G401.6 (cell line): ENCODE measurements around the gene FPR3.
"Not testable (repeated sequence)": the region's sequence is repeated elsewhere in the genome, so short reads cannot be mapped to it uniquely, and the experiment has no call there.

Experiments
- FAIRE-seq: peaks from 2 replicates; lab custom pipeline; 2012; peaks lifted over from hg19 to GRCh38; lab: Jason Lieb, UNC

Gene FPR3

GRCh38 chr19:51784109-51784785 is 10.7 kb upstream of the FPR3 start:
- no peak for FAIRE-seq

GRCh38 chr19:51784922-51785690 is 9.9 kb upstream of the FPR3 start:
- no peak for FAIRE-seq

- no peak for FAIRE-seq
Observed at GRCh38 chr19:51786646-51787494, 8.1 kb upstream of the FPR3 start.

GRCh38 chr19:51788029-51788428 is 6.9 kb upstream of the FPR3 start:
- no peak for FAIRE-seq

GRCh38 chr19:51789061-51789795 is 5.7 kb upstream of the FPR3 start:
- no peak for FAIRE-seq

- no peak for FAIRE-seq
Observed at GRCh38 chr19:51792932-51793331, 2.0 kb upstream of the FPR3 start.

GRCh38 chr19:51793994-51794393 is 963 bp upstream of the FPR3 start:
- no peak for FAIRE-seq

- FAIRE-seq, result no peak
Observed at GRCh38 chr19:51796195-51796679, 1.3 kb downstream of the FPR3 start.

- FAIRE-seq, result no peak
Observed at GRCh38 chr19:51797480-51797879, 2.5 kb downstream of the FPR3 start.

- FAIRE-seq, result no peak
Observed at GRCh38 chr19:51798062-51798461, 3.1 kb downstream of the FPR3 start.

GRCh38 chr19:51799034-51799773 is 4.2 kb downstream of the FPR3 start:
- FAIRE-seq, result no peak

- no peak for FAIRE-seq
Observed at GRCh38 chr19:51799774-51800472, 5.0 kb downstream of the FPR3 start.

GRCh38 chr19:51800473-51801244 is 5.7 kb downstream of the FPR3 start:
- no peak for FAIRE-seq

GRCh38 chr19:51802775-51803174 is 7.8 kb downstream of the FPR3 start:
- no peak for FAIRE-seq

GRCh38 chr19:51803519-51803918 is 8.6 kb downstream of the FPR3 start:
- FAIRE-seq, result no peak

- FAIRE-seq, result no peak
Observed at GRCh38 chr19:51803967-51804366, 9.0 kb downstream of the FPR3 start.

- not testable (repeated sequence) for FAIRE-seq
Observed at GRCh38 chr19:51804789-51805188, 9.8 kb downstream of the FPR3 start.

- not testable (repeated sequence) for FAIRE-seq
Observed at GRCh38 chr19:51805396-51805795, 10.4 kb downstream of the FPR3 start.

- FAIRE-seq, result not testable (repeated sequence)
Observed at GRCh38 chr19:51806571-51806970, 11.6 kb downstream of the FPR3 start.
